ENCODE data around the gene TULP4.

TULP4 gene

DNA sequence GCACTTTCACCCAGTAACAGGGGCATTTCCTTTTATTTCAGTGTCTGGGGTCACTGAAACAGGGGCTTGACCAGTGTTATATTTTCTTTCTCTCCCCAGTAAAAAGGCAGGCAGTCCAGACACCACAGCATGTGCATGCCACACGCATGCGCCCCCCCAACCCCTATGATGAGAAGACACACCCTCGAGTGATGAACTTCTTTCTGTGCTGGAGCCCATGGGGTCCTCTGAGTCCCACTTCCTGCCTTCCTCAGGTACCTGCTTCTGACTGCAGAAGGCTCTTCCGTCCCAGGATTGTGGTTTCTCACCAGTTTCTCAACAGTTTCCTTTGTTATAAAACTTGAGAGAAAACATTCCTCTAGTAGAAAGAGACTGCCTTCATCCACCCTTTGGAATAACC is 201.9 kb downstream of the TULP4 start:
- DNase-seq (ENCODE audit: insufficient read length, low spot score) (no peak), FAIRE-seq (no peak)
- TF ChIP-seq, protein P1, sequence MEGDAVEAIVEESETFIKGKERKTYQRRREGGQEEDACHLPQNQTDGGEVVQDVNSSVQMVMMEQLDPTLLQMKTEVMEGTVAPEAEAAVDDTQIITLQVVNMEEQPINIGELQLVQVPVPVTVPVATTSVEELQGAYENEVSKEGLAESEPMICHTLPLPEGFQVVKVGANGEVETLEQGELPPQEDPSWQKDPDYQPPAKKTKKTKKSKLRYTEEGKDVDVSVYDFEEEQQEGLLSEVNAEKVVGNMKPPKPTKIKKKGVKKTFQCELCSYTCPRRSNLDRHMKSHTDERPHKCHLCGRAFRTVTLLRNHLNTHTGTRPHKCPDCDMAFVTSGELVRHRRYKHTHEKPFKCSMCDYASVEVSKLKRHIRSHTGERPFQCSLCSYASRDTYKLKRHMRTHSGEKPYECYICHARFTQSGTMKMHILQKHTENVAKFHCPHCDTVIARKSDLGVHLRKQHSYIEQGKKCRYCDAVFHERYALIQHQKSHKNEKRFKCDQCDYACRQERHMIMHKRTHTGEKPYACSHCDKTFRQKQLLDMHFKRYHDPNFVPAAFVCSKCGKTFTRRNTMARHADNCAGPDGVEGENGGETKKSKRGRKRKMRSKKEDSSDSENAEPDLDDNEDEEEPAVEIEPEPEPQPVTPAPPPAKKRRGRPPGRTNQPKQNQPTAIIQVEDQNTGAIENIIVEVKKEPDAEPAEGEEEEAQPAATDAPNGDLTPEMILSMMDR (IDR thresholded peaks at IDR 0.05; ENCODE audit: insufficient read depth, missing control alignments), result no peak

DNA sequence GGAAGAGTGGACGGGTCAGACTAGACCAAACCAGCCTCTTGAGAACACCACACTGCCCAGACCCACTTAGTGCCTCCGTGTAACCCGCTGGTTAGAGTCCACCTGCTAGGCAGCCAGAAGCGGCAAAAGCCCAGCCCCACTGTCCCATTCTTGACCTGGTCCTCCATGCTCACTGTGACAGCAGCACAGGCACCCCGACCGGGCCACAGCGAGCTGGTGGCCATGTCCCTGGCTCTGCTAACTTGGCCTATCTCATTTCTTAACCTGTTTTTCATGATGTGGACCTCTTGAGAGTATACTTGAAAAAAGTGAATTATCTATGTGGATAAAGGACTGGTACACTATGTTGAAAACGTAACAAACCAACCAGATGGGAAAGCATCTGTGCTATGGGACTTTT is 202.7 kb downstream of the TULP4 start:
- DNase-seq (ENCODE audit: insufficient read length, low spot score) (no peak), FAIRE-seq (no peak)
- TF ChIP-seq, protein P1 (IDR thresholded peaks at IDR 0.05; ENCODE audit: insufficient read depth, missing control alignments), result no peak

DNA sequence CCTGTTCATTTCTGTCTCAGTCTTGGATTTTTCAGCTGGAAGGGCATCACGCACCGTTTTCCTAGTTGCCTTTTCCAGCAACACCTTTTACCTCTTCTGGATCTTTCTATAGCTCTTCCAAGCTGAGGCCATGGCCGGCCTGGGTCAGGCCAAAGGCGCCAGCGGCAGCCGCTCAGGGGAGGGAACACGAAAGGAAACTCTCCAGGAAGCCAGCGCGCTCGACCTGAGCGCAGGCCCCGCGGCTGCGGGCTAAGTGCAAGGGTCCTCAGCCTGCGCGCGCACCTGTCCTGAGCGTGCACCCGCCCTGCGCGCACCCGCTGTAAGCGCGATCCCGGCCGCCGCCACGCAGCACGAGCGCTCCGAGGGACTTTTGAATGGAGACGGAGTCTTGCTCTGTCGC is 203.8 kb downstream of the TULP4 start:
- no peak for FAIRE-seq

DNA sequence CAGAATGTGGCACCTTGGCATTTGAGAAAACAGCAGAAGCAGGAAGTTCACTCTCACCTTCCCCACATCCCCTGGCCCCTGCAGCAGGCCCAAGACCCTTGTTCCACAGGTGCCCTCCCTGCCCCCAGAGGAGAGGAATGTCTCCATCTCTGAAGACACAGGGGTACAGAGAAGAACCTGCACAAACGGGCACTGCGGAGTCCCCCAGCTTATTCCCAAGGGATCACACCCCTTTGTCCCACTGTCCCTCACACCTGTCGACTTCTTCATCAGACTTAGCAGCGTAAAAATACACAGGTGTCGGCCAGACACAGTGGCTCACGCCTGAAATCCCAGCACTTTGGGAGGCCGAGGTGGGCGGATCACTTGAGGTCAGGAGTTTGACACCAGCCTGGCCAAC is 204.8 kb downstream of the TULP4 start:
- DNase-seq (ENCODE audit: insufficient read length, low spot score) (no peak), FAIRE-seq (no peak)
- TF ChIP-seq, protein P1 (IDR thresholded peaks at IDR 0.05; ENCODE audit: insufficient read depth, missing control alignments), result no peak

More for the DNA sequence above, 203.8 kb downstream of the TULP4 start:
- no peak for DNase-seq (ENCODE audit: insufficient read length, low spot score)
- TF ChIP-seq, protein P1 (IDR thresholded peaks at IDR 0.05; ENCODE audit: insufficient read depth, missing control alignments), result no peak

DNA sequence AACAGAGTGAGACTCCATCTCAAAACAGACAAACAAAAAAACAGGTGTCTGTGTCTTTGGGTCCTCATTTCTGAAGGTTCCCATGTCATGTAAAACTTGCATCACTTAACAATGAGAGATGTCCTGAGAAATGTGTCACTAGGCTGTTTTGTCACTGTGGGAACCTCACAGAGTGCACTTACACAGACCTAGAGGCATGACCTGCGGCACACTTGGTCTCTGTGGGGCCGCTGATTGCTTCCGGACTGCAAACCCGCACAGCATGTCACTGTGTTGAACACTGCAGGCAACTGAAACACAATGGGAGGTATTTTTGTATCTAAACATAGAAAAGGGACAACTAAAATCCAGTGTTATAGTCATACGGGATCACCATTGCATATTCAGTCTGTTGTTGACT is 205.3 kb downstream of the TULP4 start:
- TF ChIP-seq, protein P1 (IDR thresholded peaks at IDR 0.05; ENCODE audit: insufficient read depth, missing control alignments), result no peak
- FAIRE-seq (no peak), DNase-seq (ENCODE audit: insufficient read length, low spot score) (no peak)

DNA sequence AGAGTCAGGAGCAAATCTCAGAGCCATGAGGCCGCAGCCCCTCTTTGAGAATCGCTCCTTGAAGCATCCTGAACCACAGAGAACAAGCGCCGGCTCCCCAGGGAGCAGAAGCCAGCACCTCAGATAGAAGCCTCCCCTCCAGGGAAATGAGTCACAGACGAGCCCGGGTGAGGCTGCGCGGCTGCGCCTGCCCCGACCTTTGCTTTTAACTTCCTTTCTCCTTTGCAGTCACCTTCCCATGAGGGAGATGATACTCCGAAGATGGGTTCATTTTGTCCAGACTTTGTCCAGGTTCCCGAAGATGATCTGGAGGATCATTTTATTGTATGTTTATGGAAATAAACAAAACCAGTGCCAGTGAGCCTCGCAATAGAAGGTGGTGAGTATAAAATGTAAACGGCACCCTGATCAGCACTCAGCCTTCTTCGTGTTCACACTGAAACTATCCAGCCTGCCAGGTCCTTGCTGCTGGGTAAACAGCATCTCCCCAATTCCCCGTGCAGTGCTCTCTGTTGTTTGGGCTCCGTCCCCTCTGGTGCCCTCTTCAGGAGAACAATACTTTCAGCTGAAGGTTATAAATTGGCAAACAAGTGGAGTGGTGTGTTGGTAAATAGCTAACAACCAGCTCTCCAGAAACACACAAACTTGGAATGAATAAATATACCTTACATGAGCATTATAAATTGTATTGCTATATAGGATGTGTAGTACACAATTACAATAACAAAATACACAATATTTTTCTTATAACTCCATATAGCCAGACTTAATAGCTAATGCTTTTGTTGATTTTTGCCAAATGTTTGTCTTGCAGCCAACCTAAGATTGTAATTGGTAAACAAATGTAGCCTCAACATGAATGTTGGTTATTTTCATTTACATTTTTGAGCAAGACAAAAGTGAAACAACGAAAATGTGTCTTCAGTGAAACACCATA is 206.2 kb downstream of the TULP4 start:
- no peak for DNase-seq (ENCODE audit: insufficient read length, low spot score)
- peak; percentile 41 for FAIRE-seq
- TF ChIP-seq, protein P1 (IDR thresholded peaks at IDR 0.05; ENCODE audit: insufficient read depth, missing control alignments), result peak; percentile 67

DNA sequence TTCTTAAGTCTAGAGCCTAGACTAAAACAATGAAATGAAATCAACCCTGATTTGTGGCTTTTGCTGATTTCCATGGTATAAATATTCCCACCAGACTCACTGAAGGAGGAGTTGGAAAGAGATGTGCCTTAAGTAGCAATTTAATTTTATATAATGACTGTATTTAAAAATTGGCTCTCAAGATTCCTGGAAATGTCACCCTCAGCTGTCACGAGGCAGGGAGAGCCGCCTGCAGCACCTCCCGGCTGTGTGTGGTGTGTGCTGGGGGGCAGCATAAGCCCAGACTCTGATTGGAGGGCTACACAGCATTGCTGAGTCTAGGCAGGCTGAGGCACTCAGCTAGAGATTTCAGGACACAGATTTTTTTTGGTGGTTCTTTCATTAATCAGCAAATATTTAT is 207.0 kb downstream of the TULP4 start:
- DNase-seq (ENCODE audit: insufficient read length, low spot score) (no peak), FAIRE-seq (no peak)
- TF ChIP-seq, protein P1 (IDR thresholded peaks at IDR 0.05; ENCODE audit: insufficient read depth, missing control alignments), result no peak
